Peyer's patch (tissue), 4 donors: ENCODE measurements around the gene TIMM22.

Experiments used
- CTCF ChIP-seq, 6 experiments: fragments of 450-650 bp in 4 of 6; fragments of 200-600 bp in 2 of 6; sonication (generic) in 1 of 6; IDR thresholded peaks; one replicate each; pipeline ENCODE4 v1.5.1; 2017 to 2019; ENCODE audit warnings: antibody characterized with exemption in 6 of 6, mild to moderate bottlenecking in 3 of 6, moderate library complexity in 1 of 6
- POLR2A ChIP-seq, 2 donors: fragments of 450-650 bp; IDR thresholded peaks; one replicate each; pipeline ENCODE4 v1.5.1; 2017; ENCODE audit warnings: antibody characterized with exemption in 2 of 2, mild to moderate bottlenecking in 2 of 2, moderate library complexity in 2 of 2

- TF ChIP-seq CTCF (IDR thresholded peaks at IDR 0.05): no peak
- no peak for TF ChIP-seq POLR2A (IDR thresholded peaks at IDR 0.05)
Observed at GRCh38 chr17:1042486-1042885, 45.6 kb downstream of the TIMM22 start.
